NCI-H1417 treated with DMSO at 0.1 percent for 48 hours (cell line): ENCODE results near the gene WFDC12.
"Not testable (repeated sequence)": the region's sequence is repeated elsewhere in the genome, so short reads cannot be mapped to it uniquely, and the experiment has no call there.

Experiments used
- DNase-seq: peaks from one replicate; lab custom pipeline; 2025; lab: John Stamatoyannopoulos, UW

The WFDC12 gene

GRCh38 chr20:45124365-45124764, at the start of gene WFDC12:
Gene WFDC12 (minus strand): TSS chr20:45124465. CDS start chr20:45124447, 18 bp downstream.
- DNase-seq = no peak

GRCh38 chr20:45173522-45173921, 49.3 kb upstream of the WFDC12 start:
- no peak for DNase-seq

GRCh38 chr20:45164906-45165305, 40.6 kb upstream of the WFDC12 start:
- DNase-seq = no peak

DNA sequence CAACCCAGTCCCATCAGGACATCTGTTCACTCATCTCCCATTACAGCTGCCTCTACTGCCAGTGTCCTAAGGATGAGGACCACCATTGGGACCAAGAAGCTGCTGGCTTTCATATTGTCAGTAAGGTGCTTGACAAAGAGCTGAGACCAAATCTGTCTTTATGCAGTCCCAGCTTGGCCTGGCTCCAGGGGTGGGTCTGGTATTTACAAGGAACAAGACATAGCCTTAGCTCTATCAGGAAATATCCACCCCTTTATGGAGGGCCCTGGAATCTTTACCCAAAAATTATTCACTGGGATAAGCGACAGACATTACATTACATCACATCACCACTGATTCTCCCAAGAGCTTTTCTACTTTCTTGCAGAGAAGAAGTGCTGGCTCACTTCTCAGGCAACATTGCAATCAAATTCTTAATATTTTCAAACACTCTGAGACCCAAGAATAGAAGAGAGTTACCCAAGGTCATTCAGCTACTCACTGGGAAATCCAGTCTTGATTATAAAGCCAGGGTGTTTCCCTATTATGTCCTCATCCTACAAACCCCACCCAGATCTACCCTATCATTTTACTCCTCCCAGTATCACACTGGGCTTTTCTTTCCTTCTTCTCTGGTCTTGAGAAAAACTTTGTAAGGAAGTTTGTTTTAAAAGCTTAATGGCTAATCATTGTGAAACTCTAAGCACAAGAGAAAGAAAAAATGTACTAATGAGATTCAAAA, 39.0 kb upstream of the WFDC12 start:
- DNase-seq = no peak

DNA sequence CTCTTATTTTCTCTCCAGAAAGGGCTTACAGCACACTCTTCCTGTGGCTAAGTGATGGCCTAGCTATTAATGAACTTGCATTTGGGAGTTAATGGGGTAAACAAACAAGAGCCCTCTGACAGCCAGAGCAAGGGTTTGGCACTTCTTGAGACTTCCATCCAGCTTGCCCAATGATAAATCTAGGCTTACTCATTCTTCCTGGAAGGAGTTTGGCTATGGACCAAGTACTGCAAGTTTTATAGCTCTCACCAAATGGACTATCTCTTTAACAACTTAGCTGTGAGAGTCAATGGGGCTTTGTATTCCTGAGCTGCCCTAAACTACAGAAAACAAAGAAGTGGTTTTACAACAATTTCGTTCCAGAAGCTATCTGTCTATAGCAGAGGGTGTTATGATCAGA, 33.7 kb upstream of the WFDC12 start:
- no peak for DNase-seq

DNA sequence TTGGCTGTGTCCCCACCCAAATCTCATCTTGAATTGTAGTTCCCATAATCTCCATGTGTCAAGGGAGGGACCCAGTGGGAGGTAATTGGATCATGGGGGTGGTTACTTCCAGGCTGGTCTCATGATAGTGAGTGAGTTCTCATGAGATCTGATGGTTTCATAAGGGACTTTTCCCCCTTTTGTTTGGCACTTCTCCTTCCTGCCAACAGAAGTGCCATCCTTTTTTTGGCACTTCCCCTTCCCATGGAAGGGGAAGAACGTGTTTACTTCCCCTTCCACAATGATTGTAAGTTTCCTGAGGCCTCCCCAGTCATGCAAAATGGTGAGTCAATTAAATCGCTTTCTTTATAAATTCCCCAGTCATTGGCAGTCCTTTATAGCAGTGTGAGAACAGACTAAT, 32.4 kb upstream of the WFDC12 start:
- no peak for DNase-seq

DNA sequence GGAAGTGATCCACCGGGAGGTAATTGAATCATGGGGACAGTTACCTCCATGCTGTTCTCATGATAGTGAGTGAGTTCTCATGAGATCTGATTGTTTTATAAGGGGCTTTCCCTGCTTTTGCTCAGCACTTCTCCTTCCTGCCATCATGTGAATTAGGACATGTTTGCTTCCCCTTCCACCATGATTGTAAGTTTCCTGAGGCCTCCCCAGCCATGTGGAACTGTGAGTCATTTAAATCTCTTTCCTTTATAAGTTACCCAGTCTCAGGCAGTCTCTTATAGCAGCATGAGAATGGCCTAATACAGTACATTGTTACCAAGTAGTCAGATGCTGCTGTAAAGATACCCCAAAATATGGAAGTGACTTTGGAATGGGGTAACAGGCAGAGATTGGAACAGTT, 30.5 kb upstream of the WFDC12 start:
- DNase-seq = not testable (repeated sequence)

- DNase-seq = no peak
These were observed 29.9 kb upstream of the WFDC12 start for GRCh38 chr20:45154183-45154582.

- DNase-seq = no peak
These were observed 29.5 kb upstream of the WFDC12 start for GRCh38 chr20:45153752-45154151.

DNA sequence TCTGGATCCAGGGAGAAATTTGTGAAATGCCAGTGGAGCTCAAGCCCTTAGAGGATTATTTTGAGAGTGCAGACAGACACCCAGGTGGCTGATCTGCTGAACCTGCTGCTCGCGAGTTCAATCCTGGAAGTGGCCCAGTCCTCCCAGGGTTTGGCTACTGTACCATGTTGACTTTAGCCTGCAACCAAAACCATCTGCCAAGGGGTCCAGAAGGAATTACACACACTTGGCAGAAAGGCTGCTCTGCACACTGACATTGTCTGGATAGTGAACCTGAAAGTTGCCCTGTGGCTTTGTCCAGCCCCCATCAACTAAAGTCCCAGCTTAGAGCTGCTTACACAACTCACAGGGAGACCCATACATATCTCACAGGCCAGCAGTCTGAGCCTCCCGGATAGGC, 28.9 kb upstream of the WFDC12 start:
- no peak for DNase-seq

DNA sequence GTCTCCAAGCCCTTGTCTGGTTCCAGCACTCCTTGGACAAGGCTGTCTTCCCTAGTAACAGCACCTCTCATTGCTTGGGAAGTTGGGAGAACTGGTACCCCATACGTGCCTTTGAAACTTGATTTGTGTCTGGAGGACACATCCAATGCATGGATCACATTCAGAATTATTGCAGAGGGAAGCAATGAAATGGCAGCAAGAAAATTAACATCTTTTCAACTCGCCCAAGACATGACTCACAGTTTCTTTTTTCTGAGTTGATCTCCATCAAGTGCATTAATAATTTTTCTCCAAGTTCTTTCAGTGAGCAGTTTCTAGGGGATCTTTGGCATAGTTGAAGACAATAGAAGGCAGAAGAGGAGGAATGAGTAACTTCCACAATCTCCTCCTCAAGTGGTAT, 28.1 kb upstream of the WFDC12 start:
- no peak for DNase-seq

DNA sequence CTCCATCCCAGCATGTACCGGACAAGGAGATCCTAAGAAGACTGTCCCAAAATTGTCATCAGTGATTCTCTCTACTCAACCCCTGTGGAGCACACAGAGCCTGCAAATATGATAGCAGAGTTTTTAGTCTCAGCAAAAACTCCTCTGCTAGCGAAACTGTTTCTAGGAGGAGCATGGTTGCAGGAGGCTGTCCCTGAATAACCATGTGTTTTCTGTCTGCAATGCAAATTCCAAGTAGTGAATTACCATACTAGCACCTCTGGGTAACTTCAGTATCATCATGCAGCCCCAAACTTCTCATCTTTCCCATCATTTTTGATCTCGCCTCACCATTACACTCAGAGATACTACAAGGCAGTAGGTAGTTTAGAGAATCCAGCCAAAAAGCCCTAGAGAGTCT, 24.8 kb upstream of the WFDC12 start:
- DNase-seq = no peak

GRCh38 chr20:45140836-45141235, 16.6 kb upstream of the WFDC12 start:
- DNase-seq = no peak

DNA sequence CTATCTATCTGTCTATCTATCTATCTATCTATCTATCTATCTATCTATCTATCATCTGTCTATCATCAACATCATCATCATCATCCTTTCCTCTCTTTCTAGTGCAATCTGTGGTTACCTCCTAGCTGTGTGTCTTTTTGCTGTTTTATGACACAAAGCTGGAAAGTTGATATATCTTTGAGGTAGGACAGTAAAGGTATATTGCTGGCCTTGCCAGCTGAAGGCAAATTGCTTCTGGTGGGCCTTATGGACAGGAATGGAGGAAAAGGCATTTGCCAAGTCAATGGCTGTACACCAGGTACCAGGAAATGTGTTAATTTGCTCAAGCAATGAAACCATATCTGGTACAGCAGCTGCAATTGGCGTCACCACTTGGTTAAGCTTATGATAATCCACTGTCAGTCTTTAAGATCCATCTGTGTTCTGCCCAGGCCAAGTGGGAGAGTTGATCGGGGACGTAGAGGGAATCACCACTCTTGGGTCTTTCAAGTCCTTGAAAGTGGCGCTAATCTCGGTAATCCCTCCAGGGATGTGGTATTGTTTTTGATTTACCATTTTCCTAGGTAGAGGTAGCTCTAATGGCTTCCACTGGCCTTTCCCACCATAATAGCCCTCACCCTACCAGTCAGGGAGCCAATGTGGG, 15.6 kb upstream of the WFDC12 start:
- not testable (repeated sequence) for DNase-seq

- no peak for DNase-seq
These were observed 14.5 kb upstream of the WFDC12 start for GRCh38 chr20:45138561-45139300.

DNA sequence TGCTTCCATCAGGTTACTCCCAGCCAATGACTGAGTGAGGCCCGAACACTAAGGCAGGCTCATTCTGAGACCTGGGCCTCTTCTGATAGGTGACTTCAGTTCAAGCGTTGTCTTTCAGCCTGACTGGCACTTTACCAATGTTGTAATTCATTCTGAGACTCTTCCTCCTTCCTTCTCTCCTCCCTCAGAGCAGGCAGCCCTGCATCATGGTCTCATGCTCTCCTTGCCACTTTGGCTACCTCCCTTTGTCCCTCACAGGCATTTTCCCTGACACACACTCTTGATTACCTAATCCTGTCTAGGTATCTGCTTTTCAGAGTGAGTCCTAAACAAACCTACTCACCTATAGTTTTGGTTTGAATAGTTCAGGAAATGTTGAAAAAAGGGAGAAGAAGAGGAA, 12.6 kb upstream of the WFDC12 start:
- DNase-seq = no peak

DNA sequence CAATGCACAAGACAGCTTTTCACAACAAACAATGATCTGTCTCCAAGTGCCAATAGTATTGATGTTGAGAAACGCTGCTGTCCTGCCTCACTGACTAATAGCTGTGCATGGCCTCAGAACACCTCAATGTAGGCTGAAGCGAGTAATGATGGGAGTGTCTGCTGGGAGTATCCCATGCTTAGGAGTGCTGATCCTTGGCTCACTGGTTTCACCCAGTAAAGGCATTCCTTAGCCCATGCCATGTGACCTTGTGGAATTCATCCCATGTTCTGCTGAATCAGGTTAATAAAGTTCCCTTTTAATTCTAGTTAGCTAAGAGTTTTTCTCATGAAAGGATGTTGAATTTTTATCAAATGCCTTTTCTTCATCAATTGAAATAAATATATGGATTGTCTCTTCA, 3.8 kb upstream of the WFDC12 start:
- no peak for DNase-seq

GRCh38 chr20:45121388-45121787, 2.9 kb downstream of the WFDC12 start:
- no peak for DNase-seq

DNA sequence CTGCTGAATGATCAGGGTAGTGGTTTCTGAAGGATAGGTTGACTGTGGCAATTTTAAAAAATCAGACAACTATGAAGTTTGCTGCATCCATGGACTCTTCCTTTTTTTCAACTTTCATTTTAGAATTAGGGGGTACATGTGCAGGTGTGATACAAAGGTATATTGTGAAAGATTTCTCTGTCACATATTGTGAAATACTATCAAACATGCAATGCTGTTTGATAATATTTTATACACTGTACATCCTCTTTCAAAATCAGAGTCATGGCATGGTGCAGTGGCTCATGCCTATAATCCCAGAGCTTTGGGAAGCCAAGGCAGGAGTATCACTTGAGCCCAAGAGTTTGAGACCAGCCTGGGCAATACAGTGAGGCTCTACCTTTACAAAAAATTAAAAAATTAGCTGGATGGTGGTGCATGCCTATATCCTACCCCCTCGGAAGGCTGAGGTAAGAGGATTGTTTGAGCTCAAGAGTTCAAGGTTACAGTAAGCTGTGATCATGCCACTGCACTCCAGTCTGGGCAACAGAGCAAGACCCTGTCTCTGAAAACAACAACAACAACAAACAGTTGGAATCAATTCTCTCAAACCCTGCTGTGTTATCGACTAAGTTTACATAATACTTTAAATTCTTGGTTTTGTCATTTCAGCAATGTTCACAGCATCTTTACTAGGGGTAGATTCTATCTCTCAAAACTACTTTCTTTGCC, 4.6 kb downstream of the WFDC12 start:
- DNase-seq = no peak

- no peak for DNase-seq
These were observed 6.2 kb downstream of the WFDC12 start for GRCh38 chr20:45118028-45118427.

- DNase-seq = no peak
These were observed 6.7 kb downstream of the WFDC12 start for GRCh38 chr20:45117581-45117980.

DNA sequence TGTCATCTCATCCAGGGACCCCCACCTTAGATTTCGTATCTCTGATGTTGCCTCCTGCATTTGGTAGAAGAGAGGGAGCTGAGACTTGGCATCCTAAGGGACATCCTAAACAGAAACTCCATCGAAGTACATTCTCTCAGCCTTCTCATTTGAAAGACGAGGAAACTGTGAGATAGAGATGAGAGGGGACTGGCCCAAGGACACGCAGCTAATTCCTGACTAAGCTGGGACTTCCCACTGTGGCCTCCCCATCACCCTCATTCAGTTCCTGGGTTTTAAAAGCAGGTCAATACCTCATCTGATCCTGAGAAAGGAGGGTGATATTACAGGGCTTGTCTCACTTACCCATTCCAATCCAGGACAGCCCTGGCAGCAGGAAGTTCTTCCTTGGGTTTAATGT, 8.4 kb downstream of the WFDC12 start:
- DNase-seq = no peak

GRCh38 chr20:45115386-45115774, 8.9 kb downstream of the WFDC12 start:
- no peak for DNase-seq
